SK-N-SH (cell line): ENCODE results near the gene NCF2. TPM values are rescaled to one million over a fixed set of nuclear protein-coding genes. Genes with fewer than 3 reads are reported as not detected.

Experiments
- CTCF ChIA-PET: fragments of 300-600, 350-600 bp; formaldehyde crosslinking; extraction: SDS; loops from one replicate; lab custom pipeline; 2021; lab: Yijun Ruan, JAX
- POLR2A ChIA-PET: fragments of 350-600 bp; sonication (Branson Sonifier 250); formaldehyde crosslinking; extraction: SDS; loops from one replicate; lab custom pipeline; 2020; ENCODE audit warnings: antibody characterized with exemption, inconsistent platforms; lab: Yijun Ruan, JAX
- DNase-seq: peaks from one replicate; pipeline ENCODE4 v3.0.0; 2012
- H2AFZ ChIP-seq: fragments of 200-600 bp; sonication (generic); 2 replicates; pipeline ENCODE4 v1.8.1; 2016; ENCODE audit warnings: antibody characterized with exemption, mild to moderate bottlenecking, low read depth
- H3F3A ChIP-seq: fragments of 200-600 bp; sonication (generic); replicated peaks from 2 replicates; pipeline ENCODE3; 2016; ENCODE audit warnings: antibody characterized with exemption, mild to moderate bottlenecking; ENCODE audit not compliant: insufficient read depth
- H3K27ac ChIP-seq, 2 experiments: fragments of 200-500 bp in 1 of 2; fragments of 200-600 bp in 1 of 2; sonication (Bioruptor generic) in 1 of 2; sonication (generic), shearing (Covaris generic) in 1 of 2; 2 replicates each; pipeline versions ENCODE4 v1.5.1 to v1.6.1; 2014 to 2016; ENCODE audit warnings: low read depth in 2 of 2, inconsistent platforms in 1 of 2, low read length in 1 of 2, mild to moderate bottlenecking in 1 of 2, mixed read lengths in 1 of 2
- H3K27me3 ChIP-seq: fragments of 200-600 bp; sonication (generic), shearing (Covaris generic); 2 replicates; pipeline ENCODE4 v1.6.1; 2016; ENCODE audit warnings: mixed run types; ENCODE audit not compliant: insufficient read depth
- H3K36me3 ChIP-seq, 2 experiments: fragments of 200-500 bp in 1 of 2; fragments of 200-600 bp in 1 of 2; sonication (Bioruptor generic) in 1 of 2; sonication (generic) in 1 of 2; replicated peaks in 1 of 2; 2 replicates each; pipeline versions ENCODE3 to v1.5.1; 2014 to 2016; ENCODE audit warnings: low read length in 1 of 2, mild to moderate bottlenecking in 1 of 2; ENCODE audit not compliant: insufficient read depth in 2 of 2, control insufficient read depth in 1 of 2
- H3K4me1 ChIP-seq, 2 experiments: fragments of 200-500 bp in 1 of 2; fragments of 200-600 bp in 1 of 2; sonication (Bioruptor generic) in 1 of 2; sonication (generic), shearing (Covaris generic) in 1 of 2; 2 replicates each; pipeline versions ENCODE4 v1.5.1 to v1.6.1; 2014 to 2016; ENCODE audit warnings: low read depth in 1 of 2, low read length in 1 of 2, mixed run types in 1 of 2; ENCODE audit not compliant: insufficient read depth in 2 of 2, control insufficient read depth in 1 of 2
- H3K4me2 ChIP-seq: fragments of 200-600 bp; sonication (generic), shearing (Covaris generic); 2 replicates; pipeline ENCODE4 v1.6.1; 2017; ENCODE audit warnings: mixed run types
- H3K4me3 ChIP-seq, 2 experiments: fragments of 200-500 bp in 1 of 2; fragments of 200-600 bp in 1 of 2; sonication (Bioruptor generic) in 1 of 2; sonication (generic), shearing (Covaris generic) in 1 of 2; 2 replicates each; pipeline versions ENCODE4 v1.5.1 to v1.8.1; 2014 to 2016; ENCODE audit warnings: low read depth in 2 of 2, inconsistent platforms in 1 of 2, low read length in 1 of 2, mild to moderate bottlenecking in 1 of 2, mixed read lengths in 1 of 2, moderate library complexity in 1 of 2
- H3K79me2 ChIP-seq: fragments of 200-600 bp; sonication (generic); 2 replicates; pipeline ENCODE4 v1.8.1; 2017; ENCODE audit warnings: mild to moderate bottlenecking; ENCODE audit not compliant: insufficient read depth
- H3K9ac ChIP-seq: fragments of 200-600 bp; sonication (generic); 2 replicates; pipeline ENCODE4 v1.6.1; 2017; ENCODE audit warnings: mixed run types
- H3K9me2 ChIP-seq: fragments of 200-600 bp; sonication (generic); 2 replicates; pipeline ENCODE4 v1.6.1; 2017; ENCODE audit warnings: mixed run types
- H3K9me3 ChIP-seq: fragments of 200-600 bp; sonication (generic); 2 replicates; pipeline ENCODE4 v1.6.1; 2017; ENCODE audit warnings: mixed run types, mild to moderate bottlenecking, moderate library complexity
- H4K20me1 ChIP-seq: fragments of 200-600 bp; sonication (generic); 2 replicates; pipeline ENCODE4 v1.6.1; 2017; ENCODE audit warnings: mild to moderate bottlenecking, mixed run types; ENCODE audit not compliant: insufficient read depth
- CTCF ChIP-seq: fragments of 200-600 bp; sonication (generic); IDR thresholded peaks from 2 replicates; pipeline ENCODE4 v1.6.1; 2017; ENCODE audit warnings: antibody characterized with exemption, mild to moderate bottlenecking, moderate library complexity
- FOXJ3 ChIP-seq: sonication (generic); formaldehyde crosslinking; IDR thresholded peaks from 2 replicates; pipeline ENCODE4 v1.5.1; 2020; ENCODE audit warnings: mild to moderate bottlenecking, missing genetic modification reagents
- FOXM1 ChIP-seq: IDR thresholded peaks from 2 replicates; pipeline ENCODE4 v1.4.0; 2012; ENCODE audit warnings: low read depth, mild to moderate bottlenecking
- IRF3 ChIP-seq: fragments of 150-350 bp; IDR thresholded peaks from 2 replicates; pipeline ENCODE4 v1.6.1; 2016; ENCODE audit warnings: mild to moderate bottlenecking, low read depth, low read length
- MAX ChIP-seq: IDR thresholded peaks from 2 replicates; pipeline ENCODE4 v1.4.0; 2012; ENCODE audit warnings: low read depth
- MEF2A ChIP-seq: IDR thresholded peaks from 2 replicates; pipeline ENCODE4 v1.4.0; 2012; ENCODE audit warnings: low read depth, borderline replicate concordance
- NFIC ChIP-seq: IDR thresholded peaks from 2 replicates; pipeline ENCODE4 v1.4.0; 2012; ENCODE audit warnings: borderline replicate concordance
- NRF1 ChIP-seq: IDR thresholded peaks from 2 replicates; pipeline ENCODE4 v1.6.1; 2012; ENCODE audit warnings: low read depth, mild to moderate bottlenecking, low read length
- RAD21 ChIP-seq: IDR thresholded peaks from 2 replicates; pipeline ENCODE4 v1.6.1; 2012; ENCODE audit warnings: mild to moderate bottlenecking, low read length
- REST ChIP-seq: IDR thresholded peaks from 2 replicates; pipeline ENCODE4 v1.6.1; 2012; ENCODE audit warnings: mild to moderate bottlenecking, low read depth, low read length, moderate library complexity
- RXRA ChIP-seq: IDR thresholded peaks from 2 replicates; pipeline ENCODE4 v1.4.0; 2012; ENCODE audit warnings: low read depth, mild to moderate bottlenecking, borderline replicate concordance
- SIN3A ChIP-seq: IDR thresholded peaks from 2 replicates; pipeline ENCODE4 v1.6.1; 2012; ENCODE audit warnings: low read depth, mild to moderate bottlenecking, low read length, moderate library complexity, borderline replicate concordance
- SMC3 ChIP-seq: IDR thresholded peaks from 2 replicates; pipeline ENCODE4 v1.6.1; 2012; ENCODE audit warnings: low read depth, low read length, improper control_type of control experiment
- TCF12 ChIP-seq: IDR thresholded peaks from 2 replicates; pipeline ENCODE4 v1.4.0; 2012
- YY1 ChIP-seq: IDR thresholded peaks from 2 replicates; pipeline ENCODE4 v1.4.0; 2012; ENCODE audit warnings: low read depth, mild to moderate bottlenecking
- WGBS: methylation state at CpG from one replicate; pipeline ENCODE4 v1.1.6; 2017; ENCODE audit warnings: low lambda C conversion rate; 5-methylcytosine and 5-hydroxymethylcytosine counted together
- polyA plus RNA-seq, 3 experiments: library from polyadenylated mRNA; depleted of rRNA; stranded (reverse); fragments of >200 nt; gene quantifications; 2 replicates each; pipeline ENCODE4 v1.2.3, GENCODE V29; 2012

The NCF2 gene
- polyA plus RNA-seq, 1 of the 3 experiments (the other 2 are of a cell fraction), result 2.0 TPM

GRCh38 chr1:183612407-183612806, 22.1 kb upstream of the NCF2 start:
- DNase-seq, result no peak
- H3K79me2 ChIP-seq, result no peaks in the 10 kb centered on the region
- 76% methylated on average over 3 of the region's 3 CpGs for WGBS
- no peak overlapping the region for H3K4me3 ChIP-seq
- H3K9me3 ChIP-seq, result no peaks in the 10 kb centered on the region
- H4K20me1 ChIP-seq, result no peaks in the 10 kb centered on the region
- H3K27ac ChIP-seq, result no peak overlapping the region
- no peaks in the 10 kb centered on the region for H3K9me2 ChIP-seq
- no peak overlapping the region for H2AFZ ChIP-seq
- peaks cover 20% of the 10 kb centered on the region for H3F3A ChIP-seq
- H3K9ac ChIP-seq, result no peak overlapping the region
- no peak overlapping the region for H3K4me2 ChIP-seq
- ChIA-PET CTCF (no interaction called here), POLR2A (no interaction called here)
- no peaks in the 10 kb centered on the region for H3K36me3 ChIP-seq
- TF ChIP-seq YY1, result no peak
- TF ChIP-seq FOXJ3, result no peak
- TF ChIP-seq IRF3, result no peak
- TF ChIP-seq REST, result no peak
- TF ChIP-seq MEF2A, result no peak
- no peak for TF ChIP-seq NRF1
- no peak for TF ChIP-seq MAX
- TF ChIP-seq SIN3A, result no peak
- TF ChIP-seq, all 33 proteins: peak for 0
- H3K27me3 ChIP-seq, result no peaks in the 10 kb centered on the region
- H3K4me1 ChIP-seq, result peaks cover 14 to 20% of the 10 kb centered on the region in 2 experiments

- H3K27ac ChIP-seq, result peak overlapping the region; percentile 94 to 98; a peak in 3 of 4 replicates
- no peaks in the 10 kb centered on the region for H3K9me2 ChIP-seq
- H3K4me2 ChIP-seq, result no peak overlapping the region
- peaks cover 14 to 20% of the 10 kb centered on the region in 2 experiments for H3K4me1 ChIP-seq
- H4K20me1 ChIP-seq, result no peaks in the 10 kb centered on the region
- DNase-seq, result no peak
- 32% methylated on average over 2 of the region's 2 CpGs for WGBS
- no peak overlapping the region for H2AFZ ChIP-seq
- H3K79me2 ChIP-seq, result no peaks in the 10 kb centered on the region
- TF ChIP-seq NFIC (no peak), SMC3 (no peak), TCF12 (no peak), FOXJ3 (no peak), FOXM1 (no peak), RAD21 (no peak), YY1 (no peak), MEF2A (no peak), CTCF (no peak), RXRA (no peak)
- ChIA-PET CTCF (interaction anchor here (2.1 kb wide), 1 partner anchor 15 kb away, joined by 4 read pairs; no protein-coding TSS in a partner anchor), POLR2A (no interaction called here)
- no peaks in the 10 kb centered on the region for H3K27me3 ChIP-seq
- no peak overlapping the region for H3K9ac ChIP-seq
- H3F3A ChIP-seq, result peaks cover 20% of the 10 kb centered on the region
- no peaks in the 10 kb centered on the region for H3K9me3 ChIP-seq
- H3K36me3 ChIP-seq, result no peaks in the 10 kb centered on the region
- no peak overlapping the region for H3K4me3 ChIP-seq
Measured at GRCh38 chr1:183611021-183611420, 20.8 kb upstream of the NCF2 start.
